K562 (cell line): Measurements from ENCODE around the gene COQ8B. TPM values are rescaled to one million over a fixed set of nuclear protein-coding genes. Genes with fewer than 3 reads are reported as not detected.

ENCODE experiments used
- CHD1 ChIP-seq: fragments of 200-600 bp; sonication (generic); IDR thresholded peaks from one replicate; pipeline ENCODE4 v1.6.1; 2012; ENCODE audit warnings: mild to moderate bottlenecking, moderate library complexity, low read length, inconsistent platforms
- GABPB1 ChIP-seq: sonication (generic); formaldehyde crosslinking; IDR thresholded peaks from 2 replicates; pipeline ENCODE4 v1.8.0; 2022; ENCODE audit warnings: mild to moderate bottlenecking, missing genetic modification reagents
- GATAD2B ChIP-seq: fragments of 450-650 bp; IDR thresholded peaks from 2 replicates; pipeline ENCODE4 v1.6.1; 2017; ENCODE audit warnings: mild to moderate bottlenecking, borderline replicate concordance
- MXI1 ChIP-seq: IDR thresholded peaks from 2 replicates; pipeline ENCODE4 v1.6.1; 2011; ENCODE audit warnings: low read depth, mild to moderate bottlenecking, improper control_type of control experiment, low read length
- MYNN ChIP-seq, 2 experiments: sonication (generic); formaldehyde crosslinking in 1 of 2; IDR thresholded peaks; 2 replicates each; pipeline versions ENCODE4 v1.5.0 to v1.6.1; 2016 to 2020; ENCODE audit warnings: antibody characterized with exemption in 1 of 2, missing genetic modification reagents in 1 of 2
- RAD51 ChIP-seq: fragments of 450-650 bp; IDR thresholded peaks from 2 replicates; pipeline ENCODE4 v1.7.1; 2016; ENCODE audit warnings: low read depth, mild to moderate bottlenecking, borderline replicate concordance
- RBM25 ChIP-seq: fragments of 200-400 bp; formaldehyde crosslinking; IDR thresholded peaks from 2 replicates; pipeline ENCODE4 v1.6.1; 2018; ENCODE audit warnings: low read length, low read depth, moderate library complexity; ENCODE audit not compliant: severe bottlenecking
- SAFB ChIP-seq: fragments of 200-400 bp; formaldehyde crosslinking; IDR thresholded peaks from 2 replicates; pipeline ENCODE4 v1.6.1; 2017; ENCODE audit warnings: low read depth, low read length, borderline replicate concordance
- SIN3A ChIP-seq, 2 experiments: fragments of 150-350 bp in 1 of 2; IDR thresholded peaks; 2 replicates each; pipeline ENCODE4 v1.6.1; 2011 to 2016; ENCODE audit warnings: borderline replicate concordance in 2 of 2, low read depth in 2 of 2, low read length in 2 of 2, mild to moderate bottlenecking in 2 of 2, moderate library complexity in 2 of 2; ENCODE audit not compliant: control insufficient read depth in 1 of 2
- YY1 ChIP-seq, 3 experiments: IDR thresholded peaks; 2 replicates each; pipeline ENCODE4 v1.6.1; 2011; ENCODE audit warnings: low read length in 2 of 3, mild to moderate bottlenecking in 2 of 3, moderate library complexity in 2 of 3, borderline replicate concordance in 1 of 3, control low read depth in 1 of 3, low read depth in 1 of 3; ENCODE audit not compliant: insufficient read depth in 3 of 3, insufficient replicate concordance in 2 of 3, control insufficient read depth in 1 of 3, insufficient read length in 1 of 3; ENCODE audit errors: extremely low read depth in 1 of 3
- ZNF311 ChIP-seq: fragments of 250-450 bp; sonication (Bioruptor Pico); IDR thresholded peaks from 2 replicates; pipeline ENCODE4 v1.4.0; 2020; ENCODE audit warnings: mild to moderate bottlenecking, moderate library complexity
- polyA plus RNA-seq, 8 experiments: library from polyadenylated mRNA; depleted of rRNA in 4 of 8; stranded (reverse) in 5 of 8; unstranded in 3 of 8; fragments of >200 nt; fragmentation: Nextera tagmentation in 2 of 8; fragmentation: Illumina TruSeq in 1 of 8; extraction: Ambion mirVana in 2 of 8; extraction: Trizol in 1 of 8; gene quantifications; 2 replicates each; pipeline versions ENCODE4 v1.2.1 to v1.2.3, GENCODE V29; 2011 to 2014; ENCODE audit warnings: inconsistent platforms in 1 of 8, missing spikeins in 1 of 8
- total RNA-seq, 7 experiments: library from RNA; depleted of rRNA in 6 of 7; stranded (reverse); fragments of >200 nt in 6 of 7; fragmentation: Illumina TruSeq in 2 of 7; extraction: Trizol in 2 of 7; gene quantifications; 2 replicates each; pipeline versions ENCODE4 v1.2.1 to v1.2.3, GENCODE V29; 2011 to 2021; ENCODE audit warnings: low replicate concordance in 1 of 7
- TF ChIP-seq, protein P1 (sequence below), 2 experiments: fragments of 250-450 bp in 1 of 2; fragments of 450-650 bp in 1 of 2; sonication (Bioruptor Pico) in 1 of 2; IDR thresholded peaks; 2 replicates each; pipeline versions ENCODE4 v1.6.1 to v1.8.0; 2016 to 2021; ENCODE audit warnings: mild to moderate bottlenecking in 2 of 2, moderate library complexity in 2 of 2, missing compliant biosample characterization in 1 of 2, missing genetic modification characterization in 1 of 2
- TF ChIP-seq, protein P2 (sequence below), 2 experiments: fragments of 450-650 bp in 1 of 2; sonication (generic) in 1 of 2; formaldehyde crosslinking; conservative IDR thresholded peaks; 2 replicates each; pipeline versions ENCODE4 v1.4.0 to v1.8.1; 2020 to 2022; ENCODE audit warnings: mild to moderate bottlenecking in 1 of 2, missing genetic modification reagents in 1 of 2
- TF ChIP-seq, protein P3 (sequence below): IDR thresholded peaks from 2 replicates; pipeline ENCODE4 v1.6.1; 2012; ENCODE audit warnings: low read depth, low read length, improper control_type of control experiment, borderline replicate concordance
- TF ChIP-seq, protein P4 (sequence below): fragments of 200-800 bp; sonication (Bioruptor generic); IDR thresholded peaks from 2 replicates; pipeline ENCODE4 v1.6.1; 2017; ENCODE audit warnings: missing genetic modification characterization, missing compliant biosample characterization
- TF ChIP-seq, protein P5 (sequence below): fragments of 450-650 bp; formaldehyde crosslinking; IDR thresholded peaks from 2 replicates; pipeline ENCODE4 v1.4.0; 2020; ENCODE audit warnings: mild to moderate bottlenecking, moderate library complexity

COQ8B gene
- total and polyA plus RNA-seq, 9 of the 15 experiments (the other 6 are each of a cell fraction or from before 2014, with no cell fraction given), result 0.41 to 32.3 (median 12.9) TPM

DNA sequence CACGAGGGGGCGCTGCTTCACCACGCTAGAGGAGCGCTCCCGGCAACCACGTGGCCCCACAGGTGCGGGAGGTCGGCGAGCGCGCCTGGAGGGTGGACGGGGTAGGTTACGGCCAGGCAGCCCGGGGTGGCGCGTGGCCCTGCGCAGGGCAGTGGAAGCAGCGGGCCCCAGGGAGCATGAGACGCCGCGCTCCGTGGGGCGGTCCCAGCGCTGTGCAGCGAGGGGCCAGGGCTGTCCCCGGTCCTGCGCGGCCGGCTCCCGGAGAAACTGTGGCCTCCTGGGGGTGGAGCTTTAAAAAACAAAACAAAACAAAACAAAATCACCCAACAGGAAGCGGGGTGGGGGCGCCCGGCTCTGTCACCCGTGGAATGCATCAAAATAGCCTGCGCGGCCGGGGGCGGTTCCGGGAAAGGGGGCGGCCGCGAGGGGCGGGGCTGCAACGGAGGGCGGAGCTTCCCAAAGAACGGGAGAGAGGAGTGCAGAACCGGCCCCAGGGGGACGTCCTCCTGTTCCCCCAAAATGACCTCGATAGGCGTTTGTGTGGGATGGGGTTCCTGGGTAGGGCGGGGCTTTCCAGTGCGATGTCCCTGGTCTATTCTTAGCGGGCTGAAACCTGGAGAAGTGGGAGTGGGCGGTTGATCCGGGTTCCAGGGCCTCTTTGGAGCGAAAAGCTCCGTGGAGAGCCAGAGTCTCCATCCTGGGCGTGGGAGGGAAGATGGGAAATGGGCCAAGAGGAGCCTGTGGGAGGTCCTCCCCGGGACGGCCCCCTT, 53.6 kb downstream of the COQ8B start (continued):
- TF ChIP-seq SIN3A (IDR thresholded peaks at IDR 0.05; ENCODE audit: borderline replicate concordance in 2 of 2, control insufficient read depth in 1 of 2, low read depth in 2 of 2, low read length in 2 of 2) (peak; percentile 59 to 77; a peak in 2 of 4 replicates), MXI1 (peak; percentile 86), RBM25 (peak; percentile 36), CHD1 (no peak), RAD51 (peak; percentile 89), MYNN (IDR thresholded peaks at IDR 0.05) (0 out of 2 replicates have a peak, but pooled peaks have one; percentile 7), MYNN (CRISPR knock-in tag; IDR thresholded peaks at IDR 0.05) (no peak), GABPB1 (CRISPR knock-in tag) (peak; percentile 58; the same call in 1 of the 2 replicates), YY1 (IDR thresholded peaks at IDR 0.05; ENCODE audit: borderline replicate concordance in 1 of 3, control insufficient read depth in 1 of 3, extremely low read depth in 1 of 3, insufficient read depth in 3 of 3, insufficient read length in 1 of 3, insufficient replicate concordance in 2 of 3, low read depth in 1 of 3, low read length in 2 of 3) (peak in 1 of 3 experiments; percentile 50), GATAD2B (peak; percentile 86; the same call in 1 of the 2 replicates), ZNF311 (CRISPR knock-in tag) (no peak), SAFB (peak; percentile 97)
- TF ChIP-seq, protein P1, sequence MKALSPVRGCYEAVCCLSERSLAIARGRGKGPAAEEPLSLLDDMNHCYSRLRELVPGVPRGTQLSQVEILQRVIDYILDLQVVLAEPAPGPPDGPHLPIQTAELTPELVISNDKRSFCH (CRISPR knock-in tag; IDR thresholded peaks at IDR 0.05), result no peak
- TF ChIP-seq, protein P1 (tag; IDR thresholded peaks at IDR 0.05), result peak; percentile 60; the same call in 1 of the 2 replicates
- TF ChIP-seq, protein P2, sequence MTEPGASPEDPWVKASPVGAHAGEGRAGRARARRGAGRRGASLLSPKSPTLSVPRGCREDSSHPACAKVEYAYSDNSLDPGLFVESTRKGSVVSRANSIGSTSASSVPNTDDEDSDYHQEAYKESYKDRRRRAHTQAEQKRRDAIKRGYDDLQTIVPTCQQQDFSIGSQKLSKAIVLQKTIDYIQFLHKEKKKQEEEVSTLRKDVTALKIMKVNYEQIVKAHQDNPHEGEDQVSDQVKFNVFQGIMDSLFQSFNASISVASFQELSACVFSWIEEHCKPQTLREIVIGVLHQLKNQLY (CRISPR knock-in tag; conservative IDR thresholded peaks at IDR 0.05), result 0 out of 4 replicates have a peak, but pooled peaks of 1 of the 2 experiments have one; percentile 52
- TF ChIP-seq, protein P3, sequence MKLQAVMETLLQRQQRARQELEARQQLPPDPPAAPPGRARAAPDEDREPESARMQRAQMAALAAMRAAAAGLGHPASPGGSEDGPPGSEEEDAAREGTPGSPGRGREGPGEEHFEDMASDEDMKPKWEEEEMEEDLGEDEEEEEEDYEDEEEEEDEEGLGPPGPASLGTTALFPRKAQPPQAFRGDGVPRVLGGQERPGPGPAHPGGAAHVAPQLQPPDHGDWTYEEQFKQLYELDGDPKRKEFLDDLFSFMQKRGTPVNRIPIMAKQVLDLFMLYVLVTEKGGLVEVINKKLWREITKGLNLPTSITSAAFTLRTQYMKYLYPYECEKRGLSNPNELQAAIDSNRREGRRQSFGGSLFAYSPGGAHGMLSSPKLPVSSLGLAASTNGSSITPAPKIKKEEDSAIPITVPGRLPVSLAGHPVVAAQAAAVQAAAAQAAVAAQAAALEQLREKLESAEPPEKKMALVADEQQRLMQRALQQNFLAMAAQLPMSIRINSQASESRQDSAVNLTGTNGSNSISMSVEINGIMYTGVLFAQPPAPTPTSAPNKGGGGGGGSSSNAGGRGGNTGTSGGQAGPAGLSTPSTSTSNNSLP, result no peak
- TF ChIP-seq, protein P4, sequence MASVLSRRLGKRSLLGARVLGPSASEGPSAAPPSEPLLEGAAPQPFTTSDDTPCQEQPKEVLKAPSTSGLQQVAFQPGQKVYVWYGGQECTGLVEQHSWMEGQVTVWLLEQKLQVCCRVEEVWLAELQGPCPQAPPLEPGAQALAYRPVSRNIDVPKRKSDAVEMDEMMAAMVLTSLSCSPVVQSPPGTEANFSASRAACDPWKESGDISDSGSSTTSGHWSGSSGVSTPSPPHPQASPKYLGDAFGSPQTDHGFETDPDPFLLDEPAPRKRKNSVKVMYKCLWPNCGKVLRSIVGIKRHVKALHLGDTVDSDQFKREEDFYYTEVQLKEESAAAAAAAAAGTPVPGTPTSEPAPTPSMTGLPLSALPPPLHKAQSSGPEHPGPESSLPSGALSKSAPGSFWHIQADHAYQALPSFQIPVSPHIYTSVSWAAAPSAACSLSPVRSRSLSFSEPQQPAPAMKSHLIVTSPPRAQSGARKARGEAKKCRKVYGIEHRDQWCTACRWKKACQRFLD (CRISPR knock-in tag), result peak; percentile 36; the same call in 1 of the 2 replicates
- TF ChIP-seq, protein P5, sequence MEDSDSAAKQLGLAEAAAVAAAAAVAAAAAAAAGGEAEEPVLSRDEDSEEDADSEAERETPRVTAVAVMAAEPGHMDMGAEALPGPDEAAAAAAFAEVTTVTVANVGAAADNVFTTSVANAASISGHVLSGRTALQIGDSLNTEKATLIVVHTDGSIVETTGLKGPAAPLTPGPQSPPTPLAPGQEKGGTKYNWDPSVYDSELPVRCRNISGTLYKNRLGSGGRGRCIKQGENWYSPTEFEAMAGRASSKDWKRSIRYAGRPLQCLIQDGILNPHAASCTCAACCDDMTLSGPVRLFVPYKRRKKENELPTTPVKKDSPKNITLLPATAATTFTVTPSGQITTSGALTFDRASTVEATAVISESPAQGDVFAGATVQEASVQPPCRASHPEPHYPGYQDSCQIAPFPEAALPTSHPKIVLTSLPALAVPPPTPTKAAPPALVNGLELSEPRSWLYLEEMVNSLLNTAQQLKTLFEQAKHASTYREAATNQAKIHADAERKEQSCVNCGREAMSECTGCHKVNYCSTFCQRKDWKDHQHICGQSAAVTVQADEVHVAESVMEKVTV (CRISPR knock-in tag), result peak; percentile 94
